GM19372 (cell line): ENCODE results near the gene BCAP31.
A peak's percentile ranks its signal among the peaks of the same experiment; 100 is the strongest.

Source experiments
- ATAC-seq: cut with Tn5 transposase; IDR thresholded peaks from one replicate; pipeline ENCODE4 v1.9.1; 2021; ENCODE audit warnings: mild to moderate bottlenecking, low read depth, moderate library complexity; ENCODE audit not compliant: unreplicated experiment

The BCAP31 gene

GRCh38 chrX:153724252-153725038 lies at the start of gene BCAP31, which contains the start of gene ABCD1:
Gene BCAP31 (minus strand): TSS chrX:153724387. CDS start chrX:153723244, 1,143 bp downstream.
Gene ABCD1 (plus strand): TSS chrX:153724856. CDS start chrX:153725267, 411 bp downstream.
- ATAC-seq, result peak; percentile 57

DNA sequence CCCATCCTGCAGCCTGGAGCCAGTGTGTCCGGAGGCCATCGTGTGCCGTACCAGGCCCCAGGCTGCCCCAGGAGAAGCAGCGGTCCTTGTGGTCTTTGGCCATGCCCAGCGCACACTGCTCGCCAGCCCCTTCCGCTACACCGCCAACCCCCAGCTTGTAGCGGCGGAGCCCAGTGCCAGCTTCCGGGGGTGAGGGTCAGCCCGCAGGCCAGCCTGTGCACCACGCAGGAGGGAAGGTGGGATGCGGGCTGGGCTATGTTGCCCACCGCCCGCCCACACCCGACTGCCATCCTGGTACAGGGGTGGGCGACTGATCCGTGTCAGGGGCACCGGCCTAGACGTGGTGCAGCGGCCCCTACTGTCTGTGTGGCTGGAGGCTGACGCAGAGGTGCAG lies 49.0 kb upstream of the BCAP31 start:
- ATAC-seq, result no peak

GRCh38 chrX:153772316-153773217 lies 48.4 kb upstream of the BCAP31 start:
- ATAC-seq, result no peak

DNA sequence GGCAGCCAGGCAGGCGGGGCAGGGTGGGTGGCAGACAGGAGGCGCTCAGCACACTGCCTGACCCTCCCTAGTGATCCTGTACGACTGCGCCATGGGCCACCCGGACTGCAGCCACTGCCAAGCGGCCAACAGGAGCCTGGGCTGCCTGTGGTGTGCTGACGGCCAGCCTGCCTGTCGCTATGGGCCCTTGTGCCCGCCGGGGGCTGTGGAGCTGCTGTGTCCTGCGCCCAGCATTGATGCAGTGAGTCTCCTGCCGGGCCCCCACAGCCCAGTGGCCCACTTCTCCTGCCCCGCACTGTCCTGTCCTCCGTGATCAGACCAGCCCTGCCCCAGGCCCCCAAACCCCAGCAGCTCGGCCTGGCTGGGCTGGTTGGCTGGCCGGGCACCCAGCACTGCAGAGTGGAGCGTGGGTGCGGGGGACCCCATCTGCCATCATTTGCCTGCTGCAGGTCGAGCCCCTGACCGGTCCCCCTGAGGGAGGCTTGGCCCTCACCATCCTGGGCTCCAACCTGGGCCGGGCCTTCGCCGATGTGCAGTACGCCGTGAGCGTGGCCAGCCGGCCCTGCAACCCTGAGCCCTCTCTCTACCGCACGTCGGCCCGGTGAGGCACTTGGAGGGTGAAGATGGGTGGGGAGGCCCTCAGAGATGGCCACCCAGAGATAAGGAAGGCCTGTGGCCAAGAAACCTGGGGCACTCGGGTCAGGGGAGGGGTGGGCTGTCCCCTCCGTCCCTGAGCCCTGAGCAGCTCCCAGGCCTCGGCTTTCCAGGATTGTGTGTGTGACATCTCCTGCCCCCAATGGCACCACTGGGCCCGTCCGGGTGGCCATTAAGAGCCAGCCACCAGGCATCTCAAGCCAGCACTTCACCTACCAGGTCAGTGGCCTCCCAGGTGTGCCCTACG lies 47.5 kb upstream of the BCAP31 start:
- ATAC-seq, result no peak

GRCh38 chrX:153770601-153771414 lies 46.6 kb upstream of the BCAP31 start:
- no peak for ATAC-seq

GRCh38 chrX:153769865-153770600 lies 45.8 kb upstream of the BCAP31 start:
- ATAC-seq, result no peak

DNA sequence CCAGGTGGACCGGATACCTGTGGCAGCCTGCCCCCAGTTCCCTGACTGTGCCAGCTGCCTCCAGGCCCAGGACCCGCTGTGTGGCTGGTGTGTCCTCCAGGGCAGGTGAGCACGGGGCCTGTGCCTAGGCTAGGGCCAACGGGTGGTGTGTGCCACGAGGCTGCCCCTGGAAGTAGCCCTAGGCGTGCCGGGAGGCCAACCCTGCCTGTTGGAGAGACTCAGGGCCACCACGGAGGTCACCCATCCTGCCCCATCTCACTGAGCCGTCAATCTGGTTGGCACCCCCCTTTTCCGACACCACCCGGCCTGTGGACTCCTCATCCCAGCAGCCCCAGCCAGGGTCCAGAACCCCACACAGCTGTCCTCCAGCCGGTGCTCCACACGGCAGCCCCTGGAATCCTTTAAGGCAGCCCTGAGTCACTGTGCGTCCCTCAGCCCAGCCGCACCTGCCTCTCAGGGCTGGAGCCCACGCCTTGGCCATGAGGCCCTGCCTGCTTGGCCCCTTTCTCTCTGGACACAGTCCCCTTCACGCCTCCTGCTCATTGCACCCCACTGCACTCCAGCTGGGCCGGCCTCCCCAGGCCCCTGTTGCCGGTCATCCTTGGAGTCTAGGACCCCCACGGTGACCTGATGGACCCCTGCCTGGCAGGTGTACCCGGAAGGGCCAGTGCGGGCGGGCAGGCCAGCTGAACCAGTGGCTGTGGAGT lies 45.1 kb upstream of the BCAP31 start:
- ATAC-seq, result no peak

DNA sequence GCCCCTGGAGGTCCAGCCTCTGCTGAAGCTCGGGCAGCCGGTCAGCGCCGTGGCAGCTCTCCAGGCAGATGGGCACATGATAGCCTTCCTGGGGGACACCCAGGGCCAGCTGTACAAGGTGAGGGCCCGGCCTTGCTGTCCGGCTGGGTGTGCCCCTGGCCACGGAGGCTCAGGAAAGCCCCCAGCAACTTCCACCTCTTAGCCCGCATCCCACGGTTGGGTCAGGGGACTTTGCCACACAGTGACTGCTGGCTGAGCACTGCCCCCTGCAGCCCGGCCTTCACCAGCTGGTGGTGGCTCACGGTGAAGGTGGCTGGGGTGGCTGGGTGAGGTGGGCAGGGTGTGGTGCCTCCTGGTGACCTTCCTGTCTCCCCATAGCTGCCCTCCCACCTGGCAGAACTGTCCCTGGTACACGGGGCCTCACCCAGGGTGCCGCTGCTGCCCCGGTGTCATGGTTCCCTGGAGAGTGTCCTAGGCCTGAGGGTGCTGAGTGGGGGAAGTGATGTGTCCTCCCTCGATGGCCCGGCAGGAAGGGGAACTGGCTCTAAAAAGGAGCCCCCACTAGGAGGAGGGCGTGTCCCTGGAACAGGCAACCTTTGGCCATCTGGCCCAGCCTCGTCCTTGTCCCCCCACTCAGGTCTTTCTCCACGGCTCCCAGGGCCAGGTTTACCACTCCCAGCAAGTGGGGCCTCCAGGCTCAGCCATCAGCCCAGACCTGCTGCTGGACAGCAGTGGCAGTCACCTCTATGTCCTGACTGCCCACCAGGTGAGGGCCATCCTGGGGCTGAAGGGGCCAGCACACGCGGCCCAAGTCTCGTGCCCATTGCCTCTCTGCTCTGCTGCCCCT lies 44.3 kb upstream of the BCAP31 start:
- ATAC-seq, result no peak

DNA sequence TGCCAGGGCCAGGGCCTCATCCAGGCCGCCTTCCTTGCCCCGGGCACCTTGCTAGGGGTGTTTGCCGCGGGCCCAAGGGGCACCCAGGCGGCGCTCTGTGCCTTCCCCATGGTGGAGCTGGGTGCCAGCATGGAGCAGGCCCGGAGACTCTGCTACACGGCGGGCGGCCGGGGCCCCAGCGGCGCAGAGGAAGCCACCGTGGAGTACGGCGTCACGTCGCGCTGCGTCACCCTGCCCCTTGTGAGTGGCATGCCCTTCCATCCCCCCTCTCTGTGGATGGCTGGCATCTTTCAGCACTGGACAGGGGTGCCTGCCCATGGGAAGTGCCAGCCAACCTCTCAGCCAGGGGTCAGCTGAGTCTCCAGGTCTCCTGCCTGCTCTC lies 43.5 kb upstream of the BCAP31 start:
- ATAC-seq, result no peak

DNA sequence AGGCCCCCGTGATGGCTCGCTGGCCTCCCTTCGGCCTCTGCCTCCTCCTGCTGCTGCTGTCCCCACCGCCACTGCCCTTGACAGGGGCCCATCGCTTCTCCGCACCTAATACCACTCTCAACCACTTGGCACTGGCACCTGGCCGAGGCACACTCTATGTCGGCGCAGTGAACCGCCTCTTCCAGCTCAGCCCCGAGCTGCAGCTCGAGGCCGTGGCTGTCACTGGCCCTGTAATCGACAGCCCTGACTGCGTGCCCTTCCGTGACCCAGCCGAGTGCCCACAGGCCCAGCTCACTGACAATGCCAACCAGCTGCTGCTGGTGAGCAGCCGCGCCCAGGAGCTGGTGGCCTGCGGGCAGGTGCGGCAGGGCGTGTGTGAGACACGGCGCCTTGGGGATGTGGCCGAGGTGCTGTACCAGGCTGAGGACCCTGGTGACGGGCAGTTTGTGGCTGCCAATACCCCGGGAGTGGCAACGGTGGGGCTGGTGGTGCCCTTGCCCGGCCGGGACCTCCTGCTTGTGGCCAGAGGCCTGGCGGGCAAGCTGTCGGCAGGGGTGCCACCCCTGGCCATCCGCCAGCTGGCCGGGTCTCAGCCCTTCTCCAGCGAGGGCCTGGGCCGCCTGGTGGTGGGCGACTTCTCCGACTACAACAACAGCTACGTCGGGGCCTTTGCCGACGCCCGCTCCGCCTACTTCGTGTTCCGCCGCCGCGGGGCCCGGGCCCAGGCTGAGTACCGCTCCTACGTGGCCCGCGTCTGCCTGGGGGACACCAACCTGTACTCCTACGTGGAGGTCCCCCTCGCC lies 42.9 kb upstream of the BCAP31 start:
- ATAC-seq, result no peak

- ATAC-seq, result no peak
Measured at GRCh38 chrX:153766098-153766817, 42.1 kb upstream of the BCAP31 start.

DNA sequence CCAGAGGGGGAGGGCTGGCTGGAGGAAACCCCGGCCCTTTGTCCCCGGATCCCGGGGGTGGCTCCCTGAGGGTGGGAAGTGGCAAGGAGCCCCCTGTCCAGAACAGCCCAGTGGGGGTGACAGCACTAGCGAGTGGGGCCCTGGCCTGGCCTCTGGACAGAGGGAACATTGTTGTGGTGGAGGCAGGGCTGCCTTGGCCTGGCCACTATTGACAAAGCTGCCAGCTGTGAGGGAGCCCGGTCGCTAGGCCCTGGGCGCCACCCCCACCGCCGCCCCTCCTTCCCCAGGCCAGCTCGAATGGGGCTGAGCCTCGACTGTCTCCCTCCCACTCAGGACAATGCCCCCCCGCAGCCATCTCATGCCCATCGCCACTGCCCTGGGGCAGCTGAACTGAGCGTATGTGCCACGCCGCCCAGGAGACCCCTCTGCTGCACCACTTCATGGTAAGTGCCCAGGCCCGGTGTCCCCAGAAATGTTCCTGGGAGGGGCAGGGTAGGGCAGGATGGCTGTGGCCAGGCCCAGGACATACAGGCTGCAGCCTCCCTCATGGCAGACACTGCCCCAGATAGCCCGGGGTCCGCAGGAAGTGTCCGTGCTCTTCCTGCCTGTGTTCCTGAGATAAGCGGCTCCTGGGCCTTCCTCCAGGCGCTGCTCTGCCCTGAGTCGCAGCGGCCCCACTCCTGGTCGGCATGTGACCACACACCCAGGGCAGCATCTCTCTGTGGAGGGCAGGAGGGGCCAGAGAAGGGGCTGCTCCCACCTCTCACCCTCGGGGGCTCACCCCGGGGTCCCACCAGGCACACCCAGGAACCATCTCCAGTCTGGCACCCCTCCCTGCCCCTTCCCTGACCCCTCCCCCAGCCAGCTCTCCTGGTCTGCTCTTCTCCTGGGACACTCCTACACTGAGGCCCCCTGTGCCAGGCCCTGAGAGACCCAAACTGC lies 41.2 kb upstream of the BCAP31 start:
- ATAC-seq, result no peak

GRCh38 chrX:153764786-153765137 lies 40.6 kb upstream of the BCAP31 start:
- no peak for ATAC-seq

GRCh38 chrX:153763989-153764755 lies 40.0 kb upstream of the BCAP31 start, which contains the start of gene PLXNB3:
Gene PLXNB3 (plus strand): TSS chrX:153764249. CDS start chrX:153765536, 1,287 bp downstream.
- ATAC-seq, result no peak
